Measurements from ENCODE around the gene CCDC61. TPM values are rescaled to one million over a fixed set of nuclear protein-coding genes. Genes with fewer than 3 reads are reported as not detected.

Gene CCDC61
- polyA plus RNA-seq, 3 donors = 4.3 to 8.8 (median 6.1) TPM

- no peak overlapping the region for H3K9ac ChIP-seq (ENCODE audit: insufficient read depth, low read length, poor library complexity, severe bottlenecking)
- no peaks in the 10 kb centered on the region for H3K36me3 Mint-ChIP-seq
- no peaks in the 10 kb centered on the region for H4K20me1 ChIP-seq (ENCODE audit: insufficient read depth, low read length)
- H2AFZ ChIP-seq (ENCODE audit: insufficient read depth, low read depth, low read length, poor library complexity, severe bottlenecking) = no peak overlapping the region
- WGBS (ENCODE audit: insufficient coverage) = 100% methylated on average over 1 of the region's 3 CpGs
- H3K27ac Mint-ChIP-seq = no peak overlapping the region
- H3K4me2 ChIP-seq (replicated peaks; ENCODE audit: extremely low read depth, low read length, poor library complexity, severe bottlenecking) = no peak overlapping the region
- H3K9me3 Mint-ChIP-seq = peaks cover 0 to 14% (median 4%) of the 10 kb centered on the region in 7 donors
- no peak overlapping the region for H3K4me3 Mint-ChIP-seq
- H3K27me3 Mint-ChIP-seq (ENCODE audit: low read depth in 3 of 3) = peaks cover 21 to 59% (median 26%) of the 10 kb centered on the region in 3 donors
- no peak overlapping the region for H3K4me3 ChIP-seq (replicated peaks in 1 of 3; ENCODE audit: low read depth in 2 of 3, low read length in 3 of 3)
- H3K4me1 Mint-ChIP-seq = peaks cover 1% of the 10 kb centered on the region
- TF ChIP-seq CTCF (IDR thresholded peaks at IDR 0.05) = no peak
- intact Hi-C loops (cut with micrococcal nuclease) = no loop called here
- H3K27ac ChIP-seq (ENCODE audit: low read depth in 1 of 2, low read length in 2 of 2) = no peak overlapping the region
- no peaks in the 10 kb centered on the region for H3K79me2 ChIP-seq (ENCODE audit: insufficient read depth, low read length)
- H3K4me1 ChIP-seq (ENCODE audit: control insufficient read depth in 1 of 2, insufficient read depth in 2 of 2, low read length in 2 of 2) = no peaks in the 10 kb centered on the region
- peaks cover 0 to 12% of the 10 kb centered on the region in 2 donors for H3K9me3 ChIP-seq (replicated peaks in 1 of 2; ENCODE audit: control insufficient read depth in 1 of 2, insufficient read depth in 1 of 2, low read length in 2 of 2)
- DNase-seq = no peak
- H3K36me3 ChIP-seq (replicated peaks in 1 of 2; ENCODE audit: control insufficient read depth in 1 of 2, insufficient read depth in 2 of 2, low read length in 2 of 2) = no peaks in the 10 kb centered on the region
- peaks cover 0 to 5% of the 10 kb centered on the region in 2 donors for H3K27me3 ChIP-seq (ENCODE audit: control insufficient read depth in 2 of 2, insufficient read depth in 2 of 2, low read length in 2 of 2)
Observed at GRCh38 chr19:46032597-46033025, 37.3 kb downstream of the CCDC61 start.

- H3K4me3 Mint-ChIP-seq = no peak overlapping the region
Observed at GRCh38 chr19:46033401-46033800, 38.1 kb downstream of the CCDC61 start.

More at GRCh38 chr19:46033401-46033800, 38.1 kb downstream of the CCDC61 start:
- Histone ChIP-seq H3K9ac (ENCODE audit: insufficient read depth, low read length, poor library complexity, severe bottlenecking) (no peak overlapping the region), H3K4me3 (replicated peaks in 1 of 3; ENCODE audit: low read depth in 2 of 3, low read length in 3 of 3) (no peak overlapping the region), H3K27me3 (ENCODE audit: control insufficient read depth in 2 of 2, insufficient read depth in 2 of 2, low read length in 2 of 2) (peaks cover 0 to 5% of the 10 kb centered on the region in 2 donors), H3K79me2 (ENCODE audit: insufficient read depth, low read length) (no peaks in the 10 kb centered on the region), H2AFZ (ENCODE audit: insufficient read depth, low read depth, low read length, poor library complexity, severe bottlenecking) (no peak overlapping the region), H4K20me1 (ENCODE audit: insufficient read depth, low read length) (no peaks in the 10 kb centered on the region), H3K9me3 (replicated peaks in 1 of 2; ENCODE audit: control insufficient read depth in 1 of 2, insufficient read depth in 1 of 2, low read length in 2 of 2) (peaks cover 0 to 12% of the 10 kb centered on the region in 2 donors), H3K36me3 (replicated peaks in 1 of 2; ENCODE audit: control insufficient read depth in 1 of 2, insufficient read depth in 2 of 2, low read length in 2 of 2) (no peaks in the 10 kb centered on the region), H3K4me2 (replicated peaks; ENCODE audit: extremely low read depth, low read length, poor library complexity, severe bottlenecking) (no peak overlapping the region), H3K27ac (ENCODE audit: low read depth in 1 of 2, low read length in 2 of 2) (no peak overlapping the region), H3K4me1 (ENCODE audit: control insufficient read depth in 1 of 2, insufficient read depth in 2 of 2, low read length in 2 of 2) (no peaks in the 10 kb centered on the region)
- H3K36me3 Mint-ChIP-seq = no peaks in the 10 kb centered on the region
- 90% methylated on average over 11 of the region's 11 CpGs for whole genome bisulfite sequencing (ENCODE audit: insufficient coverage)
- peaks cover 19 to 55% (median 26%) of the 10 kb centered on the region in 3 donors for H3K27me3 Mint-ChIP-seq (ENCODE audit: low read depth in 3 of 3)
- intact Hi-C loops (cut with micrococcal nuclease) = no loop called here
- H3K4me1 Mint-ChIP-seq = peaks cover 1% of the 10 kb centered on the region
- DNase-seq = no peak
- peaks cover 0 to 14% (median 5%) of the 10 kb centered on the region in 7 donors for H3K9me3 Mint-ChIP-seq
- no peak for TF ChIP-seq CTCF (IDR thresholded peaks at IDR 0.05)
- H3K27ac Mint-ChIP-seq = no peak overlapping the region
